Endothelial cell of umbilical vein (primary cell): ENCODE measurements around the gene CHN2. TPM values are rescaled to one million over a fixed set of nuclear protein-coding genes. Genes with fewer than 3 reads are reported as not detected.

ENCODE experiments used
- BruUV-seq: library from RNA; stranded (reverse); fragments of 400-500 nt; replicated peaks from 2 replicates; lab custom pipeline; 2021; lab: Mats Ljungman, UMichigan
- CTCF ChIA-PET: fragments of 300-600, 350-600 bp; sonication (Branson Sonifier 250); formaldehyde crosslinking; loops from one replicate; lab custom pipeline; 2021; ENCODE audit warnings: antibody characterized with exemption, inconsistent platforms; lab: Charles Lee
- POLR2A ChIA-PET: fragments of 300-600, 350-600 bp; sonication (Branson Sonifier 250); formaldehyde crosslinking; loops from one replicate; lab custom pipeline; 2021; ENCODE audit warnings: antibody characterized with exemption, inconsistent platforms; lab: Charles Lee
- DNase-seq: peaks from one replicate; pipeline ENCODE4 v3.0.0-alpha.2; 2011; ENCODE audit warnings: low read depth, low spot score
- FAIRE-seq: peaks from 2 replicates; lab custom pipeline; 2011; peaks lifted over from hg19 to GRCh38; lab: Jason Lieb, UNC
- H2AFZ ChIP-seq: 2 replicates; pipeline ENCODE4 v1.6.0; 2012; ENCODE audit warnings: low read depth, low read length, control low read depth, inconsistent platforms
- H3K27ac ChIP-seq: 2 replicates; pipeline ENCODE4 v1.5.1; 2011; ENCODE audit warnings: low read depth, mild to moderate bottlenecking, control low read depth, low read length, moderate library complexity; ENCODE audit not compliant: insufficient read depth
- H3K27me3 ChIP-seq, 2 experiments: 2 replicates each; pipeline versions ENCODE4 v1.6.0 to v1.6.1; 2011; ENCODE audit warnings: low read length in 2 of 2, mixed read lengths in 1 of 2; ENCODE audit not compliant: control insufficient read depth in 2 of 2, insufficient read depth in 2 of 2
- H3K36me3 ChIP-seq, 2 experiments: 2 replicates in 1 of 2; 3 replicates in 1 of 2; pipeline ENCODE4 v1.5.1; 2011; ENCODE audit warnings: low read length in 2 of 2, mild to moderate bottlenecking in 1 of 2, moderate library complexity in 1 of 2; ENCODE audit not compliant: control insufficient read depth in 2 of 2, insufficient read depth in 2 of 2; ENCODE audit errors: extremely low read depth in 1 of 2
- H3K4me1 ChIP-seq: 3 replicates; pipeline ENCODE4 v1.5.1; 2011; ENCODE audit warnings: mild to moderate bottlenecking, low read length; ENCODE audit not compliant: control insufficient read depth, insufficient read depth; ENCODE audit errors: extremely low read depth
- H3K4me2 ChIP-seq: 2 replicates; pipeline ENCODE4 v1.6.1; 2011; ENCODE audit warnings: low read length, control low read depth, mixed read lengths; ENCODE audit not compliant: insufficient read depth
- H3K4me3 ChIP-seq, 3 experiments: fragments of 200-600 bp in 1 of 3; sonication (generic), shearing (Covaris generic) in 1 of 3; replicated peaks in 1 of 3; 2 replicates each; pipeline ENCODE4 v1.5.1; 2011 to 2016; ENCODE audit warnings: control low read depth in 3 of 3, low read length in 3 of 3, mild to moderate bottlenecking in 2 of 3, inconsistent platforms in 1 of 3, low read depth in 1 of 3, moderate library complexity in 1 of 3; ENCODE audit not compliant: insufficient read depth in 1 of 3
- H3K79me2 ChIP-seq: 2 replicates; pipeline ENCODE4 v1.6.0; 2012; ENCODE audit warnings: low read length, inconsistent platforms; ENCODE audit not compliant: control insufficient read depth, insufficient read depth
- H3K9ac ChIP-seq: replicated peaks from 2 replicates; pipeline ENCODE3; 2011; ENCODE audit warnings: low read length, control low read depth; ENCODE audit not compliant: insufficient read depth; ENCODE audit errors: extremely low read depth
- H3K9me1 ChIP-seq: replicated peaks from 3 replicates; pipeline ENCODE4 v1.6.0; 2011; ENCODE audit warnings: mild to moderate bottlenecking, low read length; ENCODE audit not compliant: control insufficient read depth, insufficient read depth; ENCODE audit errors: extremely low read depth
- H3K9me3 ChIP-seq: replicated peaks from 2 replicates; pipeline ENCODE4 v1.5.1; 2012; ENCODE audit warnings: low read length, inconsistent platforms; ENCODE audit not compliant: control insufficient read depth, insufficient read depth
- H4K20me1 ChIP-seq: replicated peaks from 2 replicates; pipeline ENCODE3; 2011; ENCODE audit warnings: mild to moderate bottlenecking, low read length; ENCODE audit not compliant: control insufficient read depth, insufficient read depth; ENCODE audit errors: extremely low read depth
- CTCF ChIP-seq, 2 donors: IDR thresholded peaks; 1 replicate in 1 of 2; 2 replicates in 1 of 2; pipeline ENCODE4 v1.5.1; 2011; ENCODE audit warnings: low read length in 2 of 2, mild to moderate bottlenecking in 2 of 2, moderate library complexity in 2 of 2, control low read depth in 1 of 2, inconsistent platforms in 1 of 2, low read depth in 1 of 2; ENCODE audit not compliant: insufficient read depth in 1 of 2; ENCODE audit errors: extremely low read depth in 1 of 2
- EZH2 ChIP-seq: IDR thresholded peaks from 2 replicates; pipeline ENCODE4 v1.6.1; 2012; ENCODE audit warnings: borderline replicate concordance, low read depth, mild to moderate bottlenecking, moderate library complexity, low read length, inconsistent platforms; ENCODE audit not compliant: severe bottlenecking
- FOS ChIP-seq: IDR thresholded peaks from 2 replicates; pipeline ENCODE4 v1.6.1; 2011; ENCODE audit warnings: mild to moderate bottlenecking, low read length, moderate library complexity, borderline replicate concordance; ENCODE audit not compliant: insufficient read depth
- GATA2 ChIP-seq: IDR thresholded peaks from 2 replicates; pipeline ENCODE4 v1.7.0; 2011; ENCODE audit warnings: low read depth, mild to moderate bottlenecking, moderate library complexity, mixed read lengths, low read length; ENCODE audit not compliant: insufficient read length, insufficient read depth
- JUN ChIP-seq: IDR thresholded peaks from 2 replicates; pipeline ENCODE4 v1.6.1; 2011; ENCODE audit warnings: borderline replicate concordance, low read depth; ENCODE audit not compliant: insufficient read length, insufficient read depth
- MAX ChIP-seq: IDR thresholded peaks from 2 replicates; pipeline ENCODE4 v1.6.1; 2011; ENCODE audit not compliant: insufficient read depth, insufficient read length
- MYC ChIP-seq: IDR thresholded peaks from one replicate; pipeline ENCODE4 v1.6.1; 2011; ENCODE audit warnings: mild to moderate bottlenecking, low read depth, low read length
- POLR2A ChIP-seq: IDR thresholded peaks from 2 replicates; pipeline ENCODE4 v1.6.1; 2012; ENCODE audit warnings: low read depth, mild to moderate bottlenecking, control low read depth, low read length
- POLR2AphosphoS5 ChIP-seq: IDR thresholded peaks from 2 replicates; pipeline ENCODE4 v1.6.1; 2012; ENCODE audit warnings: low read depth, mild to moderate bottlenecking, control low read depth, low read length, moderate library complexity; ENCODE audit not compliant: insufficient read depth
- dilution Hi-C: fragments of 300-500 bp; cut with MboI; formaldehyde crosslinking; loops from one replicate; pipeline ENCODE4 v1.15.0; 2019; ENCODE audit warnings: low sequenced_read_pairs; ENCODE audit not compliant: extremely low pct_ligation_motif_present
- intact Hi-C: fragments of 100-400 bp; cut with micrococcal nuclease; formaldehyde crosslinking; loops from one replicate; pipeline ENCODE4 v1.10.0; 2022
- polyA plus RNA-seq, 4 experiments: library from polyadenylated mRNA; depleted of rRNA in 3 of 4; stranded (reverse) in 3 of 4; unstranded in 1 of 4; fragments of >200 nt; gene quantifications; 2 replicates each; pipeline versions ENCODE4 v1.2.1 to v1.2.3, GENCODE V29; 2011 to 2012; ENCODE audit warnings: missing spikeins in 1 of 4
- total RNA-seq: library from RNA; stranded (reverse); gene quantifications from 2 replicates; pipeline ENCODE4 v1.2.3, GENCODE V29; 2021

CHN2 gene
- total and polyA plus RNA-seq, 2 donors (not counting 3 experiments of a cell fraction or from before 2014, with no cell fraction given): 1.4 to 5.0 TPM

GRCh38 chr7:29274146-29275017 is 79.8 kb downstream of the CHN2 start:
- H3K4me3 ChIP-seq: no peak overlapping the region
- H4K20me1 ChIP-seq: no peaks in the 10 kb centered on the region
- no peak overlapping the region for H3K9ac ChIP-seq
- TF ChIP-seq GATA2: no peak
- TF ChIP-seq JUN: no peak
- no peak for TF ChIP-seq MYC
- no peak for TF ChIP-seq MAX
- no peak for TF ChIP-seq EZH2
- CTCF ChIA-PET: no interaction called here
- H3K9me3 ChIP-seq: no peaks in the 10 kb centered on the region
- no peak overlapping the region for H3K27ac ChIP-seq
- H3K36me3 ChIP-seq: no peaks in the 10 kb centered on the region
- peaks cover 5% of the 10 kb centered on the region for H3K4me1 ChIP-seq
- H2AFZ ChIP-seq: no peak overlapping the region
- H3K27me3 ChIP-seq: no peaks in the 10 kb centered on the region
- no peaks in the 10 kb centered on the region for H3K79me2 ChIP-seq
- FAIRE-seq (no peak), DNase-seq (no peak)
- dilution Hi-C loops: no loop called here
- no peak overlapping the region for H3K4me2 ChIP-seq
- no TSS peak for BruUV-seq
- POLR2A ChIA-PET: no interaction called here
- H3K9me1 ChIP-seq: no peaks in the 10 kb centered on the region
- intact Hi-C loops: loop anchor here (10.0 kb wide), 1 partner anchor 210 kb away; no protein-coding TSS in a partner anchor

- DNase-seq (no peak), FAIRE-seq (no peak)
- no peaks in the 10 kb centered on the region for H3K27me3 ChIP-seq
- peaks cover 5% of the 10 kb centered on the region for H3K4me1 ChIP-seq
- H3K4me2 ChIP-seq: no peak overlapping the region
- H3K9me1 ChIP-seq: no peaks in the 10 kb centered on the region
- no peak overlapping the region for H3K4me3 ChIP-seq
- ChIA-PET CTCF (no interaction called here), POLR2A (no interaction called here)
- no peak for TF ChIP-seq GATA2
- TF ChIP-seq CTCF (IDR thresholded peaks at IDR 0.05; ENCODE audit: extremely low read depth in 1 of 2, insufficient read depth in 1 of 2, low read depth in 1 of 2, low read length in 2 of 2): no peak
- TF ChIP-seq FOS: no peak
- TF ChIP-seq POLR2A: no peak
- TF ChIP-seq EZH2: no peak
- TF ChIP-seq JUN: no peak
- TF ChIP-seq MAX: no peak
- TF ChIP-seq POLR2AphosphoS5: no peak
- no peak for TF ChIP-seq MYC
- H3K9me3 ChIP-seq: no peaks in the 10 kb centered on the region
- intact Hi-C loops: loop anchor here (10.0 kb wide), 1 partner anchor 210 kb away; no protein-coding TSS in a partner anchor
- BruUV-seq: no TSS peak
- H3K79me2 ChIP-seq: no peaks in the 10 kb centered on the region
- no peaks in the 10 kb centered on the region for H3K36me3 ChIP-seq
- H3K27ac ChIP-seq: no peak overlapping the region
- dilution Hi-C loops: no loop called here
- no peak overlapping the region for H2AFZ ChIP-seq
- H3K9ac ChIP-seq: no peak overlapping the region
- no peaks in the 10 kb centered on the region for H4K20me1 ChIP-seq
Measured at GRCh38 chr7:29275018-29275318, 80.4 kb downstream of the CHN2 start.
